ENCODE measurements around the gene ADPRHL1. TPM values are rescaled to one million over a fixed set of nuclear protein-coding genes. Genes with fewer than 3 reads are reported as not detected.
"Not testable (repeated sequence)": the region's sequence is repeated elsewhere in the genome, so short reads cannot be mapped to it uniquely, and the experiment has no call there.

ADPRHL1 gene
- total RNA-seq, 2 donors from 2014 or later = 1.4 to 2.1 TPM

- Mint-ChIP-seq H3K4me1 (ENCODE audit: low read depth) (peaks cover 11% of the 10 kb centered on the region), H3K4me3 (no peak overlapping the region), H3K27ac (no peak overlapping the region), H3K36me3 (ENCODE audit: insufficient read depth in 2 of 2) (peaks cover 4 to 14% of the 10 kb centered on the region in 2 donors), H3K27me3 (ENCODE audit: low read depth) (peaks cover 11% of the 10 kb centered on the region), H3K9me3 (peaks cover 5 to 8% of the 10 kb centered on the region in 2 donors)
- no peak for DNase-seq
- ATAC-seq (replicated peaks in 1 of 2) = no peak
These were observed 70.2 kb downstream of the ADPRHL1 start for GRCh38 chr13:113383089-113383488.

GRCh38 chr13:113382542-113382941 lies 70.7 kb downstream of the ADPRHL1 start:
- not testable (repeated sequence) for H3K4me3 Mint-ChIP-seq; H3K9me3 Mint-ChIP-seq; H3K27ac Mint-ChIP-seq; DNase-seq; ATAC-seq (replicated peaks in 1 of 2)
- Mint-ChIP-seq H3K27me3 (ENCODE audit: low read depth) (peaks cover 11% of the 10 kb centered on the region), H3K36me3 (ENCODE audit: insufficient read depth in 2 of 2) (peaks cover 4 to 14% of the 10 kb centered on the region in 2 donors), H3K4me1 (ENCODE audit: low read depth) (peaks cover 11% of the 10 kb centered on the region)

GRCh38 chr13:113378825-113379224 lies 74.5 kb downstream of the ADPRHL1 start:
- no peak overlapping the region for H3K4me3 Mint-ChIP-seq
- H3K36me3 Mint-ChIP-seq (ENCODE audit: insufficient read depth in 2 of 2) = peaks cover 0 to 5% of the 10 kb centered on the region in 2 donors
- ATAC-seq (replicated peaks in 1 of 2) (no peak), DNase-seq (no peak)
- H3K4me1 Mint-ChIP-seq (ENCODE audit: low read depth) = no peaks in the 10 kb centered on the region
- H3K9me3 Mint-ChIP-seq = peaks cover 3 to 4% of the 10 kb centered on the region in 2 donors
- peaks cover 11% of the 10 kb centered on the region for H3K27me3 Mint-ChIP-seq (ENCODE audit: low read depth)
- no peak overlapping the region for H3K27ac Mint-ChIP-seq

- Mint-ChIP-seq H3K27ac (no peak overlapping the region), H3K36me3 (ENCODE audit: insufficient read depth in 2 of 2) (no peaks in the 10 kb centered on the region), H3K27me3 (ENCODE audit: low read depth) (no peaks in the 10 kb centered on the region), H3K9me3 (no peaks in the 10 kb centered on the region), H3K4me3 (no peak overlapping the region), H3K4me1 (ENCODE audit: low read depth) (no peaks in the 10 kb centered on the region)
- no peak for ATAC-seq (replicated peaks in 1 of 2)
- DNase-seq = no peak
These were observed 78.6 kb downstream of the ADPRHL1 start for GRCh38 chr13:113374511-113375175.

- Mint-ChIP-seq H3K27me3 (ENCODE audit: low read depth) (no peaks in the 10 kb centered on the region), H3K9me3 (no peaks in the 10 kb centered on the region), H3K4me1 (ENCODE audit: low read depth) (no peaks in the 10 kb centered on the region), H3K36me3 (ENCODE audit: insufficient read depth in 2 of 2) (no peaks in the 10 kb centered on the region), H3K27ac (no peak overlapping the region), H3K4me3 (no peak overlapping the region)
- ATAC-seq (replicated peaks in 1 of 2) (no peak), DNase-seq (no peak)
These were observed 79.3 kb downstream of the ADPRHL1 start for GRCh38 chr13:113373811-113374485.

- H3K9me3 Mint-ChIP-seq; ATAC-seq (replicated peaks in 1 of 2); H3K4me1 Mint-ChIP-seq (ENCODE audit: low read depth); H3K27me3 Mint-ChIP-seq (ENCODE audit: low read depth); H3K27ac Mint-ChIP-seq; DNase-seq; H3K4me3 Mint-ChIP-seq; H3K36me3 Mint-ChIP-seq (ENCODE audit: insufficient read depth in 2 of 2): not testable (repeated sequence)
These were observed 81.6 kb downstream of the ADPRHL1 start for GRCh38 chr13:113371701-113372100.

- Mint-ChIP-seq H3K4me1 (ENCODE audit: low read depth) (no peaks in the 10 kb centered on the region), H3K27ac (no peak overlapping the region), H3K36me3 (ENCODE audit: insufficient read depth in 2 of 2) (no peaks in the 10 kb centered on the region), H3K4me3 (no peak overlapping the region), H3K9me3 (no peaks in the 10 kb centered on the region), H3K27me3 (ENCODE audit: low read depth) (no peaks in the 10 kb centered on the region)
- no peak for ATAC-seq (replicated peaks in 1 of 2)
- no peak for DNase-seq
These were observed 82.2 kb downstream of the ADPRHL1 start for GRCh38 chr13:113371061-113371460.

- Mint-ChIP-seq H3K27me3 (ENCODE audit: low read depth) (peaks cover 9% of the 10 kb centered on the region), H3K36me3 (ENCODE audit: insufficient read depth in 2 of 2) (peaks cover 0 to 1% of the 10 kb centered on the region in 2 donors), H3K27ac (no peak overlapping the region), H3K4me1 (ENCODE audit: low read depth) (no peaks in the 10 kb centered on the region), H3K9me3 (no peaks in the 10 kb centered on the region), H3K4me3 (no peak overlapping the region)
- ATAC-seq (replicated peaks in 1 of 2) = no peak
- no peak for DNase-seq
These were observed 83.4 kb downstream of the ADPRHL1 start for GRCh38 chr13:113369881-113370280.

- Mint-ChIP-seq H3K4me1 (ENCODE audit: low read depth) (no peaks in the 10 kb centered on the region), H3K27me3 (ENCODE audit: low read depth) (peaks cover 9% of the 10 kb centered on the region), H3K36me3 (ENCODE audit: insufficient read depth in 2 of 2) (peaks cover 0 to 1% of the 10 kb centered on the region in 2 donors), H3K27ac (no peak overlapping the region), H3K9me3 (no peaks in the 10 kb centered on the region), H3K4me3 (no peak overlapping the region)
- no peak for DNase-seq
- no peak for ATAC-seq (replicated peaks in 1 of 2)
These were observed 84.1 kb downstream of the ADPRHL1 start for GRCh38 chr13:113369189-113369588.

- not testable (repeated sequence) for H3K4me3 Mint-ChIP-seq; H3K4me1 Mint-ChIP-seq (ENCODE audit: low read depth); DNase-seq; ATAC-seq (replicated peaks in 1 of 2); H3K9me3 Mint-ChIP-seq; H3K36me3 Mint-ChIP-seq (ENCODE audit: insufficient read depth in 2 of 2); H3K27me3 Mint-ChIP-seq (ENCODE audit: low read depth); H3K27ac Mint-ChIP-seq
These were observed 84.9 kb downstream of the ADPRHL1 start for GRCh38 chr13:113368353-113368752.

- no peak for DNase-seq
- no peaks in the 10 kb centered on the region for H3K9me3 Mint-ChIP-seq
- H3K4me3 Mint-ChIP-seq = no peak overlapping the region
- no peak overlapping the region for H3K27ac Mint-ChIP-seq
- H3K36me3 Mint-ChIP-seq (ENCODE audit: insufficient read depth in 2 of 2) = peaks cover 0 to 1% of the 10 kb centered on the region in 2 donors
- no peak for ATAC-seq (replicated peaks in 1 of 2)
- peaks cover 11% of the 10 kb centered on the region for H3K27me3 Mint-ChIP-seq (ENCODE audit: low read depth)
- peaks cover 2% of the 10 kb centered on the region for H3K4me1 Mint-ChIP-seq (ENCODE audit: low read depth)
These were observed 85.5 kb downstream of the ADPRHL1 start for GRCh38 chr13:113367771-113368170.

- H3K9me3 Mint-ChIP-seq = no peaks in the 10 kb centered on the region
- H3K36me3 Mint-ChIP-seq (ENCODE audit: insufficient read depth in 2 of 2) = peaks cover 0 to 1% of the 10 kb centered on the region in 2 donors
- no peak overlapping the region for H3K27ac Mint-ChIP-seq
- H3K27me3 Mint-ChIP-seq (ENCODE audit: low read depth) = peaks cover 18% of the 10 kb centered on the region
- peaks cover 7% of the 10 kb centered on the region for H3K4me1 Mint-ChIP-seq (ENCODE audit: low read depth)
- no peak overlapping the region for H3K4me3 Mint-ChIP-seq
- ATAC-seq (replicated peaks in 1 of 2) (no peak), DNase-seq (no peak)
These were observed 86.2 kb downstream of the ADPRHL1 start for GRCh38 chr13:113367020-113367560.

- no peak for DNase-seq
- Mint-ChIP-seq H3K4me3 (peak overlapping the region; percentile 55 to 65), H3K36me3 (ENCODE audit: insufficient read depth in 2 of 2) (peaks cover 0 to 1% of the 10 kb centered on the region in 2 donors), H3K27me3 (ENCODE audit: low read depth) (peaks cover 22% of the 10 kb centered on the region), H3K4me1 (ENCODE audit: low read depth) (peaks cover 13% of the 10 kb centered on the region), H3K9me3 (no peaks in the 10 kb centered on the region), H3K27ac (no peak overlapping the region)
- ATAC-seq (replicated peaks in 1 of 2) = no peak
These were observed 87.2 kb downstream of the ADPRHL1 start for GRCh38 chr13:113365971-113366588.

Measured in activated T-cell treated with anti-CD3 and anti-CD28 coated beads, Interleukin-2, amount 50 U/mL, for 72 hours (primary cell).